Ishikawa (cell line): ENCODE measurements around the gene LSM3.

Source experiments
- CEBPB ChIP-seq: IDR thresholded peaks from 2 replicates; pipeline ENCODE4 v1.6.1; 2012
- CREB1 ChIP-seq: IDR thresholded peaks from 2 replicates; pipeline ENCODE4 v1.6.1; 2012; ENCODE audit warnings: low read depth
- EGR1 ChIP-seq: IDR thresholded peaks from 2 replicates; pipeline ENCODE4 v1.6.1; 2012
- EP300 ChIP-seq: IDR thresholded peaks from 2 replicates; pipeline ENCODE4 v1.6.1; 2012; ENCODE audit warnings: borderline replicate concordance
- FOXM1 ChIP-seq: IDR thresholded peaks from 2 replicates; pipeline ENCODE4 v1.6.1; 2012; ENCODE audit warnings: low read depth, borderline replicate concordance
- MAX ChIP-seq: IDR thresholded peaks from 2 replicates; pipeline ENCODE4 v1.6.1; 2012
- NFIC ChIP-seq: IDR thresholded peaks from 2 replicates; pipeline ENCODE4 v1.6.1; 2012
- RAD21 ChIP-seq: IDR thresholded peaks from 2 replicates; pipeline ENCODE4 v1.6.1; 2012; ENCODE audit warnings: low read depth
- REST ChIP-seq: IDR thresholded peaks from 2 replicates; pipeline ENCODE4 v1.6.1; 2012; ENCODE audit warnings: low read depth, mild to moderate bottlenecking
- TAF1 ChIP-seq: IDR thresholded peaks from 2 replicates; pipeline ENCODE4 v1.6.1; 2012; ENCODE audit warnings: low read depth, mild to moderate bottlenecking
- TCF12 ChIP-seq: IDR thresholded peaks from 2 replicates; pipeline ENCODE4 v1.6.1; 2012; ENCODE audit warnings: low read depth
- TEAD4 ChIP-seq: IDR thresholded peaks from 2 replicates; pipeline ENCODE4 v1.6.1; 2012
- YY1 ChIP-seq: IDR thresholded peaks from 2 replicates; pipeline ENCODE4 v1.6.1; 2012; ENCODE audit warnings: low read depth
- ZBTB7A ChIP-seq: IDR thresholded peaks from 2 replicates; pipeline ENCODE4 v1.6.1; 2012; ENCODE audit warnings: low read depth
- TF ChIP-seq, protein P1 (sequence below): IDR thresholded peaks from 2 replicates; pipeline ENCODE4 v1.6.1; 2012

Gene LSM3

GRCh38 chr3:14141144-14141543 lies 37.5 kb upstream of the LSM3 start:
- TF ChIP-seq TEAD4 = no peak
- no peak for TF ChIP-seq MAX
- TF ChIP-seq YY1 = no peak

- TF ChIP-seq EP300 (no peak), ZBTB7A (no peak), MAX (no peak), EGR1 (no peak), CEBPB (no peak), FOXM1 (no peak), CREB1 (no peak), TAF1 (no peak), TEAD4 (no peak), REST (no peak), YY1 (no peak), NFIC (no peak), TCF12 (no peak), RAD21 (no peak)
- TF ChIP-seq, protein P1, sequence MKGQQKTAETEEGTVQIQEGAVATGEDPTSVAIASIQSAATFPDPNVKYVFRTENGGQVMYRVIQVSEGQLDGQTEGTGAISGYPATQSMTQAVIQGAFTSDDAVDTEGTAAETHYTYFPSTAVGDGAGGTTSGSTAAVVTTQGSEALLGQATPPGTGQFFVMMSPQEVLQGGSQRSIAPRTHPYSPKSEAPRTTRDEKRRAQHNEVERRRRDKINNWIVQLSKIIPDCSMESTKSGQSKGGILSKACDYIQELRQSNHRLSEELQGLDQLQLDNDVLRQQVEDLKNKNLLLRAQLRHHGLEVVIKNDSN = no peak
These were observed 36.8 kb upstream of the LSM3 start for GRCh38 chr3:14141602-14142341.

GRCh38 chr3:14142567-14143270 lies 35.9 kb upstream of the LSM3 start:
- TF ChIP-seq EGR1 (no peak), REST (no peak), FOXM1 (no peak), RAD21 (no peak), CREB1 (no peak), EP300 (no peak), TAF1 (no peak), MAX (no peak), ZBTB7A (no peak), YY1 (no peak), TEAD4 (no peak), TCF12 (no peak), NFIC (no peak), CEBPB (no peak)
- TF ChIP-seq, protein P1 = no peak

GRCh38 chr3:14143271-14144225 lies 35.1 kb upstream of the LSM3 start:
- TF ChIP-seq CEBPB (peak; percentile 33; the same call in 1 of the 2 replicates), EGR1 (no peak), TEAD4 (0 out of 2 replicates have a peak, but pooled peaks have one; percentile 26)

- no peak for TF ChIP-seq REST
- TF ChIP-seq RAD21 = no peak
- no peak for TF ChIP-seq EP300
- TF ChIP-seq, protein P1 = no peak
- TF ChIP-seq YY1 = no peak
- no peak for TF ChIP-seq TEAD4
- TF ChIP-seq NFIC = no peak
- peak; percentile 76 for TF ChIP-seq CEBPB
These were observed 34.1 kb upstream of the LSM3 start for GRCh38 chr3:14144423-14145075.
